ENCODE data around the gene CDH8.

The CDH8 gene

GRCh38 chr16:61676740-61677139 is 359.5 kb downstream of the CDH8 start:
- TF ChIP-seq CTCF (conservative IDR thresholded peaks at IDR 0.05; ENCODE audit: low read depth, low read length): no peak
- DNase-seq (ENCODE audit: low read depth): no peak
- H3K4me3 ChIP-seq (ENCODE audit: low read depth, low read length): no peak overlapping the region

- no peak for TF ChIP-seq CTCF (conservative IDR thresholded peaks at IDR 0.05; ENCODE audit: low read depth, low read length)
- no peak for DNase-seq (ENCODE audit: low read depth)
- no peak overlapping the region for H3K4me3 ChIP-seq (ENCODE audit: low read depth, low read length)
Measured at GRCh38 chr16:61671161-61671560, 365.1 kb downstream of the CDH8 start.

GRCh38 chr16:61665512-61665911 is 370.7 kb downstream of the CDH8 start:
- no peak overlapping the region for H3K4me3 ChIP-seq (ENCODE audit: low read depth, low read length)
- no peak for TF ChIP-seq CTCF (conservative IDR thresholded peaks at IDR 0.05; ENCODE audit: low read depth, low read length)
- no peak for DNase-seq (ENCODE audit: low read depth)

- DNase-seq (ENCODE audit: low read depth): no peak
- no peak for TF ChIP-seq CTCF (conservative IDR thresholded peaks at IDR 0.05; ENCODE audit: low read depth, low read length)
- no peak overlapping the region for H3K4me3 ChIP-seq (ENCODE audit: low read depth, low read length)
Measured at GRCh38 chr16:61659936-61660335, 376.3 kb downstream of the CDH8 start.

GRCh38 chr16:61654962-61655361 is 381.3 kb downstream of the CDH8 start:
- TF ChIP-seq CTCF (conservative IDR thresholded peaks at IDR 0.05; ENCODE audit: low read depth, low read length): no peak
- DNase-seq (ENCODE audit: low read depth): no peak
- no peak overlapping the region for H3K4me3 ChIP-seq (ENCODE audit: low read depth, low read length)

GRCh38 chr16:61653544-61653943 is 382.7 kb downstream of the CDH8 start:
- TF ChIP-seq CTCF (conservative IDR thresholded peaks at IDR 0.05; ENCODE audit: low read depth, low read length): no peak
- no peak overlapping the region for H3K4me3 ChIP-seq (ENCODE audit: low read depth, low read length)
- DNase-seq (ENCODE audit: low read depth): no peak

GRCh38 chr16:61645561-61645960 is 390.7 kb downstream of the CDH8 start:
- TF ChIP-seq CTCF (conservative IDR thresholded peaks at IDR 0.05; ENCODE audit: low read depth, low read length): no peak
- DNase-seq (ENCODE audit: low read depth): no peak

More at GRCh38 chr16:61645561-61645960, 390.7 kb downstream of the CDH8 start:
- H3K4me3 ChIP-seq (ENCODE audit: low read depth, low read length): no peak overlapping the region
